MCF 10A (cell line): ENCODE measurements around the gene DLG4. TPM values are rescaled to one million over a fixed set of nuclear protein-coding genes. Genes with fewer than 3 reads are reported as not detected.

Source experiments
- BruUV-seq: library from RNA; stranded (reverse); fragments of 400-500 nt; replicated peaks from 2 replicates; lab custom pipeline; 2021; lab: Mats Ljungman, UMichigan
- CTCF ChIA-PET: fragments of 300-600 bp; sonication (Branson Sonifier 250); formaldehyde crosslinking; extraction: SDS; loops from one replicate; lab custom pipeline; 2021; ENCODE audit warnings: antibody characterized with exemption, inconsistent platforms; lab: Yijun Ruan, JAX
- POLR2A ChIA-PET: fragments of 300-600, 350-650 bp; sonication (Branson Sonifier 250); formaldehyde crosslinking; extraction: SDS; loops from one replicate; lab custom pipeline; 2020; ENCODE audit warnings: antibody characterized with exemption, inconsistent platforms; lab: Yijun Ruan, JAX
- DNase-seq: peaks from one replicate; pipeline ENCODE4 v3.0.0-alpha.2; 2018; ENCODE audit not compliant: unreplicated experiment
- H3K27ac Mint-ChIP-seq: one replicate; pipeline ENCODE4 v1.8.0; 2022; ENCODE audit warnings: mild to moderate bottlenecking, low read depth, mixed read lengths; ENCODE audit not compliant: unreplicated experiment
- H3K27me3 Mint-ChIP-seq: one replicate; pipeline ENCODE4 v1.8.0; 2022; ENCODE audit warnings: mixed read lengths; ENCODE audit not compliant: insufficient read depth, unreplicated experiment
- H3K36me3 Mint-ChIP-seq: one replicate; pipeline ENCODE4 v1.8.0; 2022; ENCODE audit warnings: mild to moderate bottlenecking, moderate library complexity, mixed read lengths; ENCODE audit not compliant: insufficient read depth, unreplicated experiment
- H3K4me1 Mint-ChIP-seq: one replicate; pipeline ENCODE4 v1.8.0; 2022; ENCODE audit warnings: mixed read lengths; ENCODE audit not compliant: insufficient read depth, unreplicated experiment
- H3K4me3 Mint-ChIP-seq: one replicate; pipeline ENCODE4 v1.8.0; 2022; ENCODE audit warnings: mild to moderate bottlenecking, moderate library complexity, mixed read lengths; ENCODE audit not compliant: unreplicated experiment
- H3K9me3 Mint-ChIP-seq: one replicate; pipeline ENCODE4 v1.8.0; 2022; ENCODE audit warnings: mixed read lengths; ENCODE audit not compliant: unreplicated experiment
- intact Hi-C: fragments of 100-400 bp; cut with micrococcal nuclease; formaldehyde crosslinking; loops from 2 replicates; pipeline ENCODE4 v1.14.1; 2022
- total RNA-seq: library from RNA; stranded (reverse); gene quantifications from 2 replicates; pipeline ENCODE4 v1.2.3, GENCODE V29; 2022
- TF ChIP-seq, protein P1 (sequence below): fragments of 200-600 bp; IDR thresholded peaks from one replicate; pipeline ENCODE4 v1.8.0; 2022; ENCODE audit warnings: antibody characterized with exemption, mild to moderate bottlenecking; ENCODE audit not compliant: unreplicated experiment

DLG4 gene
- total RNA-seq, 1 experiment from 2014 or later, result 7.6 TPM

DNA sequence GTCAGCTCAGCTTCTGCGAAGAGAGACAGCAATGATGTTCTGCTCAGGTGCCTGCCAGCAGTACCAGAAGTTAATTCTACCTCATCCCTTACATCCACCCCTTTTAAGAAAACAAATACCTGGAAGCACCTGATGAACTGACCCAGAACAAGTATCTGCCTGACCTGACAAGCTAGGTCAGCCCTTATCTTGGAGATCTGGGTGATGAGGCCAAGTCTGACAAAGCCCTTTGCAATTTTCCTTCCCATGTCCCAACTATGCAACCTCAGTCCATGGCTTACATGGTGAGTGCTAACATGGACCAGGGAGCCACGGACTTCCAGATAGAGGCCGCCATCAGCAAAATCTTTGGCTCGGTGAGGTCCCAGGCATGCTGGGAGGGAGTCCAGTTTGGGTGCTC is 3.7 kb upstream of the DLG4 start:
- Mint-ChIP-seq H3K4me3 (no peak overlapping the region), H3K27me3 (no peaks in the 10 kb centered on the region), H3K9me3 (no peaks in the 10 kb centered on the region), H3K4me1 (peaks cover 33% of the 10 kb centered on the region), H3K36me3 (peaks cover 79% of the 10 kb centered on the region), H3K27ac (no peak overlapping the region)
- intact Hi-C loops, result no loop called here
- CTCF ChIA-PET, result interaction anchor here (0.7 to 0.9 kb wide), 3 partner anchors 9 to 125 kb away, joined by 3 to 4 read pairs (median 3); no protein-coding TSS in a partner anchor
- no peak for DNase-seq
- no TSS peak for BruUV-seq
- TF ChIP-seq, protein P1, sequence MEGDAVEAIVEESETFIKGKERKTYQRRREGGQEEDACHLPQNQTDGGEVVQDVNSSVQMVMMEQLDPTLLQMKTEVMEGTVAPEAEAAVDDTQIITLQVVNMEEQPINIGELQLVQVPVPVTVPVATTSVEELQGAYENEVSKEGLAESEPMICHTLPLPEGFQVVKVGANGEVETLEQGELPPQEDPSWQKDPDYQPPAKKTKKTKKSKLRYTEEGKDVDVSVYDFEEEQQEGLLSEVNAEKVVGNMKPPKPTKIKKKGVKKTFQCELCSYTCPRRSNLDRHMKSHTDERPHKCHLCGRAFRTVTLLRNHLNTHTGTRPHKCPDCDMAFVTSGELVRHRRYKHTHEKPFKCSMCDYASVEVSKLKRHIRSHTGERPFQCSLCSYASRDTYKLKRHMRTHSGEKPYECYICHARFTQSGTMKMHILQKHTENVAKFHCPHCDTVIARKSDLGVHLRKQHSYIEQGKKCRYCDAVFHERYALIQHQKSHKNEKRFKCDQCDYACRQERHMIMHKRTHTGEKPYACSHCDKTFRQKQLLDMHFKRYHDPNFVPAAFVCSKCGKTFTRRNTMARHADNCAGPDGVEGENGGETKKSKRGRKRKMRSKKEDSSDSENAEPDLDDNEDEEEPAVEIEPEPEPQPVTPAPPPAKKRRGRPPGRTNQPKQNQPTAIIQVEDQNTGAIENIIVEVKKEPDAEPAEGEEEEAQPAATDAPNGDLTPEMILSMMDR, result no peak
- POLR2A ChIA-PET, result interaction anchor here (0.5 to 9.0 kb wide), 3 partner anchors 13 to 464 kb away, joined by 3 to 278 read pairs (median 4); partner anchors contain the start of genes DVL2, GABARAP, PHF23 and TP53

DNA sequence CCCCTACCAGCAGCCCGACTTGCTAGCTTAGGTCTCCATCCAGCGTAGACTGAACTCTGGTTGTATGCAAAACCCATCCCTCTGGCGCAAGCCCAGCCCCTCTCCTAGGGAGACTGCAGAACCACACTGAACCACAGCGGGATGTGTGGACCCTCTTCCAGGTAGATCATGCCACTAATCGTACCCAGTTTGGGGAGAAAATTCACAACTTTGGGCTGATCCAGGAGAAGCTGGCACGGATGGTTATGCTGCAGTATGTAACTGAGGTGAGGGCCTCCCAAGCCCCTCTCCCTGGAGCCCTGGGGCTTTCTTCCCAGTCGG is 3.3 kb upstream of the DLG4 start:
- no peak overlapping the region for H3K27ac Mint-ChIP-seq
- no peak overlapping the region for H3K4me3 Mint-ChIP-seq
- ChIA-PET POLR2A (interaction anchor here (9.0 kb wide), 1 partner anchor 14 kb away, joined by 278 read pairs; the partner anchor contains the start of genes DVL2, GABARAP and PHF23), CTCF (interaction anchor here (0.9 kb wide), 2 partner anchors 9 to 32 kb away, joined by 3 to 4 read pairs; no protein-coding TSS in a partner anchor)
- BruUV-seq, result no TSS peak
- H3K27me3 Mint-ChIP-seq, result no peaks in the 10 kb centered on the region
- TF ChIP-seq, protein P1, result no peak
- H3K36me3 Mint-ChIP-seq, result peaks cover 74% of the 10 kb centered on the region
- H3K4me1 Mint-ChIP-seq, result peaks cover 29% of the 10 kb centered on the region
- H3K9me3 Mint-ChIP-seq, result no peaks in the 10 kb centered on the region
- intact Hi-C loops, result no loop called here
- DNase-seq, result no peak

DNA sequence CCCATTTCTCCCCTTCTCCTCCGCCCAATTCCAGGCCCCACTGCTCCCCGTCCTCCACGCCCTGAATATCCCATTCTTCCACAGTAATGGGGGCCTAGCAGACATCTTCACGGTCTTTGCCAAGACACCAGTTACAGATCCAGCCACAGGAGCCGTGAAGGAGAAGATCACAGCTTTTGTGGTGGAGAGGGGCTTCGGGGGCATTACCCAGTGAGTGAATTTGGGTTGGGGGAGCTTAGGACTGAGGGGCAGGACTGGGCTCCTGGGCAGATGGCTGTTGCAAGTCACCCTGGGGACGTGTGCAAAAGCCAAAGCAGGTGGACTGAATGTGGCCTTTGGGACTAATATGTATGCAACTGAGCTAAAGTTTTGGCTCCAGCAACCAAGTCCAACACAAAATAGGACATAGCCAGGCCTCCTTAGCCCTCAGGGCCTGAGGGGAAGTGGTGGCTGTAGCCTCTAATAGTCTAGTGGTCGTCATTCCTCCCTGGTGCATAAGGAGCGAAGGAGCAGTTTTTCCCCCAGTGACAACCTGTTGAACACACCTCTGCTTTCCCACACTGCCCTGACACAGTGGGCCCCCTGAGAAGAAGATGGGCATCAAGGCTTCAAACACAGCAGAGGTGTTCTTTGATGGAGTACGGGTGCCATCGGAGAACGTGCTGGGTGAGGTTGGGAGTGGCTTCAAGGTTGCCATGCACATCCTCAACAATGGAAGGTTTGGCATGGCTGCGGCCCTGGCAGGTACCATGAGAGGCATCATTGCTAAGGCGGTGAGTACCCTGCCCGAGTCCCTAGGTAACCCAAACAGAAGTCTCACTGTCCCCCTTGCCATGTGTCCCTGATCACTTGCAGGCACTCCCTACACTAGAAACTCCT is 2.7 kb upstream of the DLG4 start:
- intact Hi-C loops, result no loop called here
- no TSS peak for BruUV-seq
- ChIA-PET POLR2A (interaction anchor here (1.0 to 9.0 kb wide), 4 partner anchors 14 to 186 kb away, joined by 3 to 278 read pairs (median 10); partner anchors contain the start of genes DVL2, GABARAP, PHF23 and SLC16A13), CTCF (interaction anchor here (0.9 kb wide), 2 partner anchors 10 to 33 kb away, joined by 3 to 4 read pairs; no protein-coding TSS in a partner anchor)
- no peak for DNase-seq
- H3K4me3 Mint-ChIP-seq, result no peak overlapping the region
- no peak overlapping the region for H3K27ac Mint-ChIP-seq
- no peaks in the 10 kb centered on the region for H3K9me3 Mint-ChIP-seq
- peaks cover 68% of the 10 kb centered on the region for H3K36me3 Mint-ChIP-seq
- H3K4me1 Mint-ChIP-seq, result peaks cover 25% of the 10 kb centered on the region
- TF ChIP-seq, protein P1, result no peak
- H3K27me3 Mint-ChIP-seq, result no peaks in the 10 kb centered on the region
